Neural cell (in vitro differentiated cells): ENCODE results near the gene KRT33A. TPM values are rescaled to one million over a fixed set of nuclear protein-coding genes. Genes with fewer than 3 reads are reported as not detected.

ENCODE experiments used
- H2AFZ ChIP-seq: fragments of 200-600, 300-800 bp; sonication (generic), shearing (Covaris generic); 2 replicates; pipeline ENCODE4 v1.6.0; 2014; ENCODE audit warnings: low read depth, mild to moderate bottlenecking, antibody characterized with exemption, low read length, moderate library complexity
- H3F3A ChIP-seq: fragments of 200-600 bp; shearing (Covaris generic); 2 replicates; pipeline ENCODE4 v1.6.1; 2016; ENCODE audit warnings: mild to moderate bottlenecking, moderate library complexity, mixed read lengths, antibody characterized with exemption, low read length; ENCODE audit not compliant: insufficient read depth, poor library complexity, severe bottlenecking
- H3K27ac ChIP-seq: fragments of 200-600, 300-800 bp; sonication (generic), shearing (Covaris generic); 2 replicates; pipeline ENCODE4 v1.5.1; 2014; ENCODE audit warnings: mild to moderate bottlenecking, low read length, moderate library complexity
- H3K27me3 ChIP-seq: fragments of 300-800, 200-600 bp; sonication (generic), shearing (Covaris generic); 2 replicates; pipeline ENCODE4 v1.6.0; 2014; ENCODE audit warnings: mild to moderate bottlenecking, low read depth, low read length, moderate library complexity; ENCODE audit not compliant: insufficient read depth
- H3K36me3 ChIP-seq: fragments of 300-800, 200-600 bp; sonication (generic), shearing (Covaris generic); 2 replicates; pipeline ENCODE4 v1.5.1; 2014; ENCODE audit warnings: mild to moderate bottlenecking, antibody characterized with exemption, low read length, moderate library complexity; ENCODE audit not compliant: insufficient read depth
- H3K4me2 ChIP-seq: fragments of 300-800, 200-600 bp; sonication (generic), shearing (Covaris generic); 2 replicates; pipeline ENCODE4 v1.6.0; 2014; ENCODE audit warnings: mild to moderate bottlenecking, low read length
- H3K4me3 ChIP-seq: fragments of 300-800, 200-600 bp; sonication (generic), shearing (Covaris generic); 2 replicates; pipeline ENCODE4 v1.5.1; 2014; ENCODE audit warnings: mild to moderate bottlenecking, low read length, moderate library complexity
- H3K79me2 ChIP-seq: fragments of 200-600 bp; shearing (Covaris generic); replicated peaks from 2 replicates; pipeline ENCODE4 v1.6.0; 2014; ENCODE audit warnings: mild to moderate bottlenecking, low read length, moderate library complexity; ENCODE audit not compliant: insufficient read depth
- H3K9ac ChIP-seq: fragments of 300-800, 200-600 bp; sonication (generic), shearing (Covaris generic); 2 replicates; pipeline ENCODE4 v1.6.1; 2016; ENCODE audit warnings: mild to moderate bottlenecking, low read length, mixed read lengths
- H3K9me2 ChIP-seq: fragments of 200-600 bp; shearing (Covaris generic); 2 replicates; pipeline ENCODE4 v1.6.1; 2016; ENCODE audit warnings: mild to moderate bottlenecking, low read length, mixed read lengths; ENCODE audit not compliant: insufficient read depth
- H3K9me3 ChIP-seq: fragments of 200-600, 300-800 bp; sonication (generic), shearing (Covaris generic); 2 replicates; pipeline ENCODE4 v1.6.1; 2016; ENCODE audit warnings: mild to moderate bottlenecking, mixed run types, low read length, moderate library complexity, mixed read lengths
- H4K20me1 ChIP-seq: fragments of 200-600 bp; shearing (Covaris generic); 2 replicates; pipeline ENCODE4 v1.6.1; 2016; ENCODE audit warnings: mild to moderate bottlenecking, mixed run types; ENCODE audit not compliant: insufficient read depth
- EP300 ChIP-seq: fragments of 450-650 bp; conservative IDR thresholded peaks from 2 replicates; pipeline ENCODE4 v1.6.1; 2014; ENCODE audit warnings: antibody characterized with exemption, mild to moderate bottlenecking, moderate library complexity; ENCODE audit not compliant: poor library complexity, severe bottlenecking
- EZH2 ChIP-seq: fragments of 200-600, 300-800 bp; shearing (Covaris generic), sonication (generic); IDR thresholded peaks from 2 replicates; pipeline ENCODE4 v1.6.1; 2014; ENCODE audit warnings: antibody characterized with exemption, low read length, borderline replicate concordance, mild to moderate bottlenecking; ENCODE audit not compliant: insufficient read depth, poor library complexity, severe bottlenecking
- MXI1 ChIP-seq: fragments of 450-650 bp; conservative IDR thresholded peaks from 2 replicates; pipeline ENCODE4 v1.6.1; 2014; ENCODE audit warnings: antibody characterized with exemption, mild to moderate bottlenecking; ENCODE audit not compliant: poor library complexity, severe bottlenecking
- POLR2AphosphoS5 ChIP-seq: IDR thresholded peaks from 2 replicates; pipeline ENCODE4 v1.6.1; 2012
- RAD21 ChIP-seq: fragments of 450-650 bp; conservative IDR thresholded peaks from 2 replicates; pipeline ENCODE4 v1.6.1; 2014; ENCODE audit warnings: antibody characterized with exemption, mild to moderate bottlenecking, moderate library complexity
- SMC3 ChIP-seq: fragments of 450-650 bp; conservative IDR thresholded peaks from 2 replicates; pipeline ENCODE4 v1.6.1; 2014; ENCODE audit warnings: antibody characterized with exemption, mild to moderate bottlenecking, moderate library complexity; ENCODE audit not compliant: poor library complexity
- TAF1 ChIP-seq: IDR thresholded peaks from 2 replicates; pipeline ENCODE4 v1.6.1; 2012; ENCODE audit warnings: low read depth
- polyA plus RNA-seq: library from polyadenylated mRNA; depleted of rRNA; stranded (reverse); fragments of >200 nt; gene quantifications from 2 replicates; pipeline ENCODE4 v1.2.3, GENCODE V29; 2014
- TF ChIP-seq, protein P1 (sequence below): IDR thresholded peaks from 2 replicates; pipeline ENCODE4 v1.6.1; 2012; ENCODE audit warnings: borderline replicate concordance
- TF ChIP-seq, protein P2 (sequence below): fragments of 450-650 bp; IDR thresholded peaks from 2 replicates; pipeline ENCODE4 v1.5.1; 2014; ENCODE audit warnings: antibody characterized with exemption, mild to moderate bottlenecking, moderate library complexity; ENCODE audit not compliant: poor library complexity, severe bottlenecking

The KRT33A gene
- polyA plus RNA-seq, 1 donor from 2014 or later = not detected

DNA sequence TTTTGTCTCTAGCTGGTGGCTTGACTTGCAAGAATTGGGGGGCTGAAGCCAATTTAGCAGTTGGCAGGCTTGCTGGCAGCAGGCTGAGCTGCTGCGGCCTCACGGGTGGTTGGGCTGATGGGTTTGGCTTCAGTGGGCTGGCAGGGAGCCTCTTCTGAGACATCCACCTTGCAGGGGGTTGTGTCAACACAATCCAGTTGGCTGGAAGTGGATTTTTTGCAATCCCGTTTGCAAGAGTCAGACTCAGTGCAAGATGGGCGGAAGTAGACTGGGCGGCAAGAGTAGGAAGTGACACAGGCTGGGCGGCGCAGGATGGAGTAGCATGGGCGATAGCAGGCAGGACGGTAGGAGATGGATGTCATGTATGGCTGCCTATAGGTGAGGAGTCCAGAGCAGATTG is 43.0 kb downstream of the KRT33A start:
- Histone ChIP-seq H3K4me3 (no peak overlapping the region), H3K9me2 (no peaks in the 10 kb centered on the region)
- TF ChIP-seq, protein P1, sequence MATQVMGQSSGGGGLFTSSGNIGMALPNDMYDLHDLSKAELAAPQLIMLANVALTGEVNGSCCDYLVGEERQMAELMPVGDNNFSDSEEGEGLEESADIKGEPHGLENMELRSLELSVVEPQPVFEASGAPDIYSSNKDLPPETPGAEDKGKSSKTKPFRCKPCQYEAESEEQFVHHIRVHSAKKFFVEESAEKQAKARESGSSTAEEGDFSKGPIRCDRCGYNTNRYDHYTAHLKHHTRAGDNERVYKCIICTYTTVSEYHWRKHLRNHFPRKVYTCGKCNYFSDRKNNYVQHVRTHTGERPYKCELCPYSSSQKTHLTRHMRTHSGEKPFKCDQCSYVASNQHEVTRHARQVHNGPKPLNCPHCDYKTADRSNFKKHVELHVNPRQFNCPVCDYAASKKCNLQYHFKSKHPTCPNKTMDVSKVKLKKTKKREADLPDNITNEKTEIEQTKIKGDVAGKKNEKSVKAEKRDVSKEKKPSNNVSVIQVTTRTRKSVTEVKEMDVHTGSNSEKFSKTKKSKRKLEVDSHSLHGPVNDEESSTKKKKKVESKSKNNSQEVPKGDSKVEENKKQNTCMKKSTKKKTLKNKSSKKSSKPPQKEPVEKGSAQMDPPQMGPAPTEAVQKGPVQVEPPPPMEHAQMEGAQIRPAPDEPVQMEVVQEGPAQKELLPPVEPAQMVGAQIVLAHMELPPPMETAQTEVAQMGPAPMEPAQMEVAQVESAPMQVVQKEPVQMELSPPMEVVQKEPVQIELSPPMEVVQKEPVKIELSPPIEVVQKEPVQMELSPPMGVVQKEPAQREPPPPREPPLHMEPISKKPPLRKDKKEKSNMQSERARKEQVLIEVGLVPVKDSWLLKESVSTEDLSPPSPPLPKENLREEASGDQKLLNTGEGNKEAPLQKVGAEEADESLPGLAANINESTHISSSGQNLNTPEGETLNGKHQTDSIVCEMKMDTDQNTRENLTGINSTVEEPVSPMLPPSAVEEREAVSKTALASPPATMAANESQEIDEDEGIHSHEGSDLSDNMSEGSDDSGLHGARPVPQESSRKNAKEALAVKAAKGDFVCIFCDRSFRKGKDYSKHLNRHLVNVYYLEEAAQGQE = no peak
- TF ChIP-seq MXI1 = no peak
- no peak for TF ChIP-seq EZH2
- no peak for TF ChIP-seq EP300
- TF ChIP-seq TAF1 = no peak
- TF ChIP-seq SMC3 = no peak
- TF ChIP-seq POLR2AphosphoS5 = no peak
- TF ChIP-seq, protein P2, sequence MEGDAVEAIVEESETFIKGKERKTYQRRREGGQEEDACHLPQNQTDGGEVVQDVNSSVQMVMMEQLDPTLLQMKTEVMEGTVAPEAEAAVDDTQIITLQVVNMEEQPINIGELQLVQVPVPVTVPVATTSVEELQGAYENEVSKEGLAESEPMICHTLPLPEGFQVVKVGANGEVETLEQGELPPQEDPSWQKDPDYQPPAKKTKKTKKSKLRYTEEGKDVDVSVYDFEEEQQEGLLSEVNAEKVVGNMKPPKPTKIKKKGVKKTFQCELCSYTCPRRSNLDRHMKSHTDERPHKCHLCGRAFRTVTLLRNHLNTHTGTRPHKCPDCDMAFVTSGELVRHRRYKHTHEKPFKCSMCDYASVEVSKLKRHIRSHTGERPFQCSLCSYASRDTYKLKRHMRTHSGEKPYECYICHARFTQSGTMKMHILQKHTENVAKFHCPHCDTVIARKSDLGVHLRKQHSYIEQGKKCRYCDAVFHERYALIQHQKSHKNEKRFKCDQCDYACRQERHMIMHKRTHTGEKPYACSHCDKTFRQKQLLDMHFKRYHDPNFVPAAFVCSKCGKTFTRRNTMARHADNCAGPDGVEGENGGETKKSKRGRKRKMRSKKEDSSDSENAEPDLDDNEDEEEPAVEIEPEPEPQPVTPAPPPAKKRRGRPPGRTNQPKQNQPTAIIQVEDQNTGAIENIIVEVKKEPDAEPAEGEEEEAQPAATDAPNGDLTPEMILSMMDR = no peak
- TF ChIP-seq RAD21 = no peak

DNA sequence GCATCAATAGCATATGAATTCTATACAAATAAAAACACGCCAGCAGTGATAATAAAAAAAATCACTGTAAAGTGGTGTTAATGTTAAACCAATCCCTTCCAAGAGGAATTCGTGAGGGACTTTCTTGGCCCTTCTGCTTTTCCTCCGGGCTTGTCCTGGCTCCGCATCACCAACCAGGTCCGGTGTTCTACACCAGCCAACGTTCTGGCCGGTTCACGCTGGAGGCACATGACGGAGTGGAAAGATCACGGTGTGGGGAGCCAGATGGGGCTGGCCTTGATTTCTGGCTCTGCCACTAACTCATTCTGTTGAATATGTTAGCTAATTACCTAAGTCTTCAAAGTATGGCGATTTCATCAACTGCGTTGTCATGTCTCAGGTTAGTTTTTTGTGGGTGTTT is 46.5 kb downstream of the KRT33A start:
- no peaks in the 10 kb centered on the region for H3F3A ChIP-seq
- H3K9me2 ChIP-seq = no peaks in the 10 kb centered on the region
- no peak overlapping the region for H3K4me3 ChIP-seq
- H3K79me2 ChIP-seq = no peaks in the 10 kb centered on the region
- no peaks in the 10 kb centered on the region for H3K36me3 ChIP-seq
- TF ChIP-seq MXI1 = no peak
- no peak for TF ChIP-seq TAF1
- TF ChIP-seq, protein P2 = no peak
- TF ChIP-seq SMC3 = no peak
- TF ChIP-seq RAD21 = no peak
- TF ChIP-seq EZH2 = no peak
- no peak for TF ChIP-seq POLR2AphosphoS5
- TF ChIP-seq, protein P1 = no peak
- no peak for TF ChIP-seq EP300
- no peak overlapping the region for H3K27ac ChIP-seq
- no peak overlapping the region for H3K9ac ChIP-seq
- H3K27me3 ChIP-seq = no peaks in the 10 kb centered on the region
- H3K4me2 ChIP-seq = no peak overlapping the region
- no peaks in the 10 kb centered on the region for H4K20me1 ChIP-seq
- no peaks in the 10 kb centered on the region for H3K9me3 ChIP-seq
- H2AFZ ChIP-seq = no peak overlapping the region

More for the DNA sequence above, 43.0 kb downstream of the KRT33A start:
- Histone ChIP-seq H3F3A (no peaks in the 10 kb centered on the region), H3K4me2 (no peak overlapping the region), H3K79me2 (no peaks in the 10 kb centered on the region), H3K9ac (no peak overlapping the region), H4K20me1 (no peaks in the 10 kb centered on the region), H3K36me3 (no peaks in the 10 kb centered on the region), H2AFZ (no peak overlapping the region), H3K27me3 (no peaks in the 10 kb centered on the region), H3K9me3 (no peaks in the 10 kb centered on the region), H3K27ac (no peak overlapping the region)
